GM19043 (cell line): ENCODE measurements around the gene MME.

Source experiments
- ATAC-seq: cut with Tn5 transposase; IDR thresholded peaks from one replicate; pipeline ENCODE4 v1.9.1; 2021; ENCODE audit warnings: low read depth; ENCODE audit not compliant: unreplicated experiment

MME gene

GRCh38 chr3:155079746-155080487 lies at the start of gene MME:
MME (plus strand) TSS chr3:155080319; CDS start chr3:155084168, 3,849 bp downstream.
- ATAC-seq: no peak

- ATAC-seq: no peak
Measured at GRCh38 chr3:155031186-155031585, 48.9 kb upstream of the MME start.

DNA sequence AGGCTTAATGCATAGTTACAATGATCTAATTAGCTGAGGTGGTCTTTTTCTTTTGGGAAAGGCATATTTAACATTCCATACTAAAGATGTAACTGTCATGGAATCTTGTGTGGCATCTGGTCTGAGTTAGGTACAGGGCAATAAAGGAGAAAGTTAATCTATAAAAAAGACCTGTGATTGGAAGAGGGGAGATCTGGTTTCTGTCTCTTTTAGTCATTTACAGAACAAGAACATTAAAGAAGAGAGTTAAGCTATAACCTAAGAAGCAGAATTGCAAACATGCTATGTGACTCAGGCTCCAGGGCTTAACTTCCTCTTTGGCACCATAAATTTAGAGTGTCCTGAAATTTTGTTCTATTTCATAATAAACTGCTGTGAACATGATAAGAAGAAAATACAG lies 47.2 kb upstream of the MME start:
- ATAC-seq: no peak

- no peak for ATAC-seq
Measured at GRCh38 chr3:155034786-155035185, 45.3 kb upstream of the MME start.

DNA sequence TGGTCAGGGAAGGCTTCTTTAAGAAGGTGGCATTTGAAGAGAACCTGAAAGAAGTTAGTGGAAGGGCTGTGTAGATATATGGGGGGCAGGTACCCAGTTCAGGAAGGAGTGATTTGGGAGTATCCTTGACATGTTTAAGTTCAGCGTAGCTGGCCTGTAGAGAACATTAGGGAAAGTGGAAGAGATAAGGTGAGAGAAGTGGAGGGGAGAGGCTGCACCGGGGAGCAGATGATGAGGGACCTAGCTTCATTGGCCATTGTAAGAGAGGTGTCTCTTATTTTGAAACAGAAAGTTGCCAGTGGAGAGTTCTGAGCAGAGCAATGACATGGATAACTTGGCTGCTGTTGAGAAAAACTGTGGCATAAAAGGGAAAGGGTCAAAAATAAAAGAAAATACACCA lies 44.6 kb upstream of the MME start:
- no peak for ATAC-seq

DNA sequence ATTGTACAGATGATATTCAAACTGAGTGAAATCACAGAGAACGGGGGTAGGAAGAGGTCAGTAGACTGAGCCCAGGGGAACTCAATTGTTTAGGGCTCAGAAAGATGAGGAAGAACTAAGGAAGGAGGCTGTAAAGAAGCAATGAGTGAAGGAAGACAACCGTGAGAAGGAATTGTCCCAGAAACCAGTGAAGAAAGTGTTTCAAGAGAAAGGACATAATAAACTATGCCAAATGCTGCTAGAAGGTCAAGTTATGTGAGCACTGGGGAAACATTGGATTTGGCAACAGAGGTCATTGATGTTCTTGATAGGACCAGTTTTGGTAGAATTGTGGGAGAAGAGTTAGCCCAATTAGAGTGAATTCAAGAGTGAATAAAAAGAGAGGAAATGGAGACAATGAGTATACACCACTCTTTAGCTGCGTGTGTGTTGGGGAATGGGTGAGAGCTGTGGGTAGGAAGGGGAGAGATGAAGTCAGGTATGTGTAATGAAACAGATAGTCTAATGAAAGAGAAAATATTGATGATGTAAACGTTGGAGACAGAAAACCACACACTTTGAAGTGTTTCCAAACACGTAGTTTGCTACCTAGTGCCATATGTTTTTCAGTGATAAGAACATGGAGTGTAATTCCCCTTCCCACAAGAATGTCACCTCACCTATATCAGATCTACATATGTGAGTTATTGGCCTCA lies 42.5 kb upstream of the MME start:
- ATAC-seq: no peak

DNA sequence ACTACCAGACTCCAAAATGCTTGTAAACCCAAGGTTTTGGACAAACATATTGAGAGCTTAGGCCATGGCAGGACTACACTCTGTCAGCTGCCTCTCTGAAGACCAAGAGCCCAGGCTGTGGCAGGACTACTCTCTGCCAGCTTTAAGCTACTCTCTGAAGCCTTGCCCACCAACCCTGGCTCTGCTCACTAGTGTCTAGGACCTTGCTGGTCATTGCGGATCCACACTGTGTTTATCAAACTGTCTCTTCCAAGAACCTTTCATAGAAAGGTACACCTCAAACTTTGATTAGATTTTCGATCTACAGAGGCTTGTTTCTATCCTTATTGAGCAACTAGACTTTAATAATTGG lies 41.9 kb upstream of the MME start:
- ATAC-seq: no peak

DNA sequence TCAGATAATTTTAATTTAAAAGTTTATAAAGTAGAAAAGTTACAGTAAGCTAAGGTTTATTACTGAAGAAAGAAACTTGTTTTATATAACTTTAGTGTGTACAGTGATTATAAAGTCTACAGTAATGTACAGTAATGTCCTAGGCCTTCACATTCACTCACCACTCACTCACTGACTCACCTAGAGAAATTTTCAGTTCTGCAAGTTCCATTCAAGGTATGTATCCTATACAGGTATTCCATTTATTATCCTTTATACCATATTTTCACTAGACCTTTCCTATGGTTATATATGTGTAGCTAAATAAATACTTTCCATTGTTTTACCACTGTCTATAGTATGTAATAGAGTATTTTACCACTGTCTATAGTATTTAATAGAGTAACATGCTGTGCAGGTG lies 33.2 kb upstream of the MME start:
- ATAC-seq: no peak

DNA sequence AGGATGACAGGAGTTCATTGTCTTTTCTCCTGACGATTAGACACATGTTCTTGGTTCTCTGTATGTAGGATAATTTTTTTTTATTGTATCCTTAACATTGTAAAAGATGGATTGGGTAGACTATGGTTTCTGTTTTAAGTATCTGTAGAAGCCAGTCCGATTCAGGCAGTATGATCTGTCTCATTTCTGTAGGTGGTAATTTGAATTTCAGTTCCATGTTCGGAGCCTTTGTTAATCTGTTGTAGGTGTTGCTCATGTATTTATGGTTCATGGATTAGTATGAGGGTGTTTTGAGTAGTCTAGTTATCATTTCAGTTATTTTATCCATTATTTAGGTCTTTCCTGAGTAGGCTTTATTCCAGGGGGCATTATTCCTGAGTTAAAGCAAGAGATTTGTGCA lies 32.4 kb upstream of the MME start:
- no peak for ATAC-seq

- no peak for ATAC-seq
Measured at GRCh38 chr3:155049959-155050358, 30.2 kb upstream of the MME start.

DNA sequence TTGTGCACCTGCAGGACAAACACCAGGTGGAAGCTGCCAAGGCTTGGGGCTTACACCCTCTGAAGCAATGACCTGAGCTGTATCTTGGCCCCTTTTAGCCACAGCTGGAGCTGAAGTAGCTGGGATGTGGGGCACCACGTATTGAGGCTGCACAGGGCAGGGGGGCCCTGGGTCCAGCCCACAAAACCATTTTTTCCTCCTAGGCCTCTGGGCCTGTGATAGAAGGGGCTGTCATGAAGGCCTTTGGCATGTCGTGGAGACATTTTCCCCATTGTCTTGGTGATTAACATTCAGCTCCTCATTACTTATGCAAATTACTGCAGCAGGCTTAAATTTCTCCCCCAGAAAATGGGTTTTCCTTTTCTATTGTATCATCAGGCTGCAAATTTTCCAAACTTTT lies 27.6 kb upstream of the MME start:
- ATAC-seq: no peak

DNA sequence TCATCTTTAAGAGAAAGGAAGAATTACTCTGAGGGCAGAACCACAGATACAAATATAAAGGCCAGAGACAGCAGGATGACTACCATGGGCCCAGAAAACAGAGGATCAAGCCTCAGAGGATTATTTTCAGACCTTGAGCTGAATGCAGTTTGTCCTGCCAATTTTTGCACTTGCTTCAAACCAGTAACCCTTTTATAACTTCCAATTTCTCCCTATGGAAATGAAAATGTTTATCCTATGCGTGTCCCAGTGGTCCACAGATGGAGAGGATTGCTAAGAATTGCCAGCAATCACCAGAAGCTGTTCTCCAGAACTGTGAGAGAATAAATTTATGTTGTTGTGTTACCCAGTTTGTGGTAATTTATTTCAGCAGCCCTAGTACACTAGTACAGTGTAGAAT lies 26.4 kb upstream of the MME start:
- ATAC-seq: no peak

DNA sequence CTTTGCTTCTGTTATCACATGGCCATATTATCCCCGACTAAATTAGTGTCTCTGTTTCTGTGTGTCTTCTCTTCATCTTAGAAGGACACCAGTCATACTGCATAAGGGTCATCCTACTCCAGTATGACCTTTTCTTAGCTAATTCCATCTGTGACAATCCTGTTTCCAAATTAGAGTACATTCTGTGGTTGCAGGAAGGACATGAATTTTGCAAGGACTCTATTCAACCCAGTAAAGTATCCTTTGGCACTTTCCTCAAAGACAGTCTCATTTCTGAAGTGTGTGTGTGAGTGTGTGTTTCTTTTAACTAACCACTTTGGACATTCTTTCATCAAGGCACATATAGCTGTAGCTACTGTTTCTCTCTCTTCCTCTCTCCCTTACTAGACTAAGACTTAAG lies 15.2 kb upstream of the MME start:
- no peak for ATAC-seq

GRCh38 chr3:155065537-155065936 lies 14.6 kb upstream of the MME start:
- ATAC-seq: no peak

DNA sequence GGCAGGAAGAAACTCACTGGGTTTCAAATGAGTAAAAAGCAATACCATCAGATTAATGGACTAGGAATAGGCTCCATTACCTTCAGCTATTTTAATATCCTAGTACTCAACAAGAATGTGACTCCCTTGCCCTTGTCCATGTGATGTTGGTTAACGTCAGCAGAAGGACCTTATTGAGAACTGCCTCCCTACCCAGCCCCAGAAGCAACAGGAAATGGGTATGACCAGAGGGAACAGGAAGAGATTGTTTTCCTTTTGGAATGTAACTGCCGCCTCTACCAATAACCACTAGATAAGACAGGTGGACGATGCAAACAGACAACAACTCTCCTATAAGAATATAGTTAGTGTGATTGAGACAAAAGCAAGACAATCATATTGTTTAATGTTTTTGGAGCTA lies 10.4 kb upstream of the MME start:
- no peak for ATAC-seq

GRCh38 chr3:155070316-155070715 lies 9.8 kb upstream of the MME start:
- ATAC-seq: no peak

- ATAC-seq: no peak
Measured at GRCh38 chr3:155070932-155071387, 9.2 kb upstream of the MME start.

DNA sequence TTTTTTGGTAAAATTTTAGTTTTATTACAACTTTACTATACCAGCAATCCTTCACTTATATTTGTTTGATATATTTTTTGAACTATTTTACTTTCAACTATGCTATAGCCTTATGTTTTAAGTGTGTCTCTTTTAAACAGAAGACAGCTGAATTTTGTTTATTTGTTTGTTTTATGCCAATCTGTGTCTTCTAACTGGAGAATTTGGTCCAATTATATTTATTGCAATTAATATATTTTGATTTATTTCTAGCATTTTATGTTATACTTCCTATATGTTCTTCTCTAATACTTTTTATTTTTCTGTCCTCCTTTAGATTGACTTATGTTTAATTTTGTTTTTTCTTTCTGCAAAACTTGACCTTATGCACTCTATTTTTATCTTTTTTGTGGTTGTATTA lies 4.9 kb upstream of the MME start:
- no peak for ATAC-seq

- no peak for ATAC-seq
Measured at GRCh38 chr3:155076888-155077287, 3.2 kb upstream of the MME start.

- no peak for ATAC-seq
Measured at GRCh38 chr3:155078711-155079467, 1.2 kb upstream of the MME start.

DNA sequence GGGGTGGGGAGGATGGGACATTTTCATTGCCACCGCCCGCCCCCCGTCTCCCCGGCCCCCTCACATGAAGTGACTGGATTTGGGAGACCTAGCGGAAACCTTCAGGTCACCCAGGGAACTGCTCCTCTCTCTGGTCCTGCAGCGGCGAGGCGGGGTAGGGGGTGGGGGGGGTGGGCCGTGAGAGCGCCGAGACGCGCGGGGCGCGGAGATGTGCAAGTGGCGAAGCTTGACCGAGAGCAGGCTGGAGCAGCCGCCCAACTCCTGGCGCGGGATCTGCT lies 712 bp upstream of the MME start:
- ATAC-seq: no peak

GRCh38 chr3:155080692-155081091 lies 573 bp downstream of the MME start:
- no peak for ATAC-seq
